Ramos (cell line): ENCODE measurements around the gene APOBEC3G.

Experiments used
- in situ Hi-C: fragments of 300-500 bp; cut with MboI; formaldehyde crosslinking; loops from one replicate; pipeline ENCODE4 v1.14.3; 2022; ENCODE audit warnings: low sequenced_read_pairs; ENCODE audit not compliant: unreplicated experiment

APOBEC3G gene

DNA sequence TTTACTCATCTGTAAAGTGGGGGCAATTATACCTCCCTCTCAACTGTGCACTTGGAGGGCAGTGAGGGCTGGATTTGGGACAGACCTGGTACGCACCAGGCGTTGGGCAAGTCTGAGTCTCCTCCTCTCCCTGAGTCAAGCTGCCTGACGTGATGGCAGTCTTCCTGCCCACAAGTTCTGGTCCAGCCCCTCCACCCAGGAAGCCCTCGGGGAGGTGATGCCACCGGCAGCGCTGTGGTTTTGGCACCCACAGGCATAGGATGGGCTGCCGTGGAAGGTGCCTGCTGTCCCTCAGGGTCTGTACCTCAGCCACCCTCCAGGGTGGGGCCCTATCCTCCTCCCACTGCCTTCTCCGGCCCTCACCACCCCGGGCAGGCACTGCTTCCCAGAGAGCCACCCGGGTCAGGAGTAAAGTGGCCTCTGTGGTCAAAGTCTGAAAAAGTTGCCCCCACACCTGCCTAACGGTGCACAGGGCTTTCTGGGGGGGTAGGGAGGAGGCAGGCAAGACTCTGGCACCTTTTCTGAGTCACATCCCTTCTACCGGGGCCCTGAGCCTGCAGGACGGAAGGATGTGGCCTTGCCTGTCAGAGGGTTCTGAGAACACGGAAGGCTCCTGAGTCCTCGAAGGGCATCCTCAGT is 13.5 kb downstream of the APOBEC3G start:
- in situ Hi-C loops, result no loop called here

DNA sequence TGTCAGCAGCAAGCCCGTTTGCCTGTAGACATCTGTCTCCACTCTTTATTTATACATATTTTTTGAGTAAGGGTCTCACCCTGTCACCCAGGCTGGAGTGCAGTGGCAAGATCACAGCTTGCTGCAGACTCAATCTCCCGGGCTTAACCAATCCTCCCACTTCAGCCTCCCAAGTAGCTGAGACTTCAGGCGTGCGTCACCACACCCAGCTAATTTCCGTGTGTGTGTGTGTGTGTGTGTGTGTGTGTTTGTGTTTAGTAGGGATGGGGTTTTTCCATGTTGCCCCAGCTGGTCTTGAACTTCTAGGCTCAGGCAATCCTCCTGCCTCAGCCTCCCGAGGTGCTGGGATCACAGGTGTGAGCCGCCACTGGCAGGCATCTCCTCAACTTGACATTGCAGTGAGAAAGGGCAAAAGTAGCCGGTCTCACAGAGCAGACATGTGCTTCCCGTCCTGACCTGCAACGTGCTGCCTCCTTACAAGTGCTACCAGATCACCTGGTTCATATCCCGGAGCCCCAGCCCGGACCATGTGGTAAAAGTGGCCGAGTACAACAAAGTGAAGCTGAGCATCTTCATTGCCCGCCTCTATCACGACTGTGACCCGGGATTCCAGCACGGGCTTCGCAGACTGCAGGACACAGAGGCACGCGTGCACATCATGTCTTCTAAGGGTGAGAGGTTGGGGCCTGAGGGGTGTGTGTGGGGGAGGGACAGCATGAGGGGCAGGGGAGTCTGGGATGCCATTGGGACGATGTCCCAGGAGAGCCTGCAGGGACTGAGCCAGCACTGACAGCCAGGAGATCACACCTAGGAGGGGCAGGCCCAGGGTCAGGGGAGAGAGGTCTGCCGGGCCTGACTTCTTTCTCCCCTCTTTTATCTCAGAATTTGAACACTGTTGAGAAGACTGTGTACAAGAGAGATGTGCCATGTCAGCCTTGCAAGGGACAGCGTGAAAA is 14.3 kb downstream of the APOBEC3G start:
- in situ Hi-C loops, result no loop called here

DNA sequence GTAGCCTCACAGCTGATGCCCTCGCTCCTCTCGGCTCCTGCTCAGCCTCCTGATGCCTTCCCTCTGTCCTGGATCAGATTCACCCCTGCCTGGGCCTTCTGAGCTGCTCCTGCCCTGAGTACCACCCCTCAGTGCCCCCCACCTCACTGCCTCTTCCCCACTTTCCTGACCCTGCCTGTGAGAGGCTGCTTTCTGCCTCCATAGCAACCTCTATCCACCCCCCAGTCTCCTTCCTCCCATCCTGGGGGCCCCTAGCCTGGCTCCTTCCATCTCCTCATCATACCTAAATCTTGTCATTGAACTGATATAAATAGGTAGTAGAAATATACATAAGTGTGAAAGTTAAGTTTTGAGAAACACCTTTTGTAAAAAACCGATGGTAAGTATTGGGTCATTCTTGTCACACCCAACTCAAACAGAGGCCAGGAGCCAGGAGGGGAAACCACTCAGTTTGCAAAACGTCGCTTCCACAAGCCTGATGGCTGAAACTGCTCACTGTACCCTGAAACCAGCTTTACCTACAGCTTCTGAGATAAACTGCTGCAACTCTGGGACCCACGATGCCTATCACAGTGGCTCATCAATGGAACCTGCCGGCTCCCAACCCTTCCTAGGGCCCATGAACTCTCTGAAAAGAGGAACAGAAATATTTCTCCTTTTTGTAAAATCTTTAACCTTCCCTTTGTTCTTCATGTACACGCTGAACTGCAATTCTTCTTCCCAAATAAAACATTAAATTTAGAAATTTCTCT is 15.2 kb downstream of the APOBEC3G start:
- in situ Hi-C loops, result no loop called here

DNA sequence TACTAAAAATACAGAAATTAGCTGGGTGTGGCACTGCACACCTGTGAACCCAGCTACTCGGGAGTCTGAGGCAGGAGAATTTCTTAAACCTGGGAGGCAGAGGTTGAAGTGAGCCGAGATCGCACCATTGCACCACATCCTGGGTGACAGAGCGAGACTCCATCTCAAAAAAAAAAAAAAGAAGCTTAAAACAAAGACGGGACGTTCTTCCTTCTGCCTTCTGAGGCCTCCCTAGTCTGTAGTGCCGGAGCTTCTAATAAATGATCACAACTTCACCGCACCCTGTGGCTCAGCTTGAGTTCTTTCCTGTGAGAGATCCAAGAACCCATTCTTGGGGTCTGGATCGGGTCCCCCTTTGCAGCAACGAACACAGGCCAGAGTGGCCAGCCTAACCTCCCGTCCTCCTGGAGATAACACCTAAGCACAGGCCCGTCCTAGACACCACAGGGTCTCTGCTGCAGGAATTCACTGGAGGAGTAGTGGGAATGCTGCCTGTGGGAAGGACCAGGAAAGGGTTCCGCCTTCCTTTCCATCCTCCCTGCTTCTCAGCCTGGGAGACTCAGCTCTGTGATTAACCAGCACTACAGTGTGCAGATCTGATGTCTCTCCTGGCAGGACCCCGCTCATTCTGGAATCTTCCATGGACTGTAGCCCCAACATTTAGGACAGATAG is 17.8 kb downstream of the APOBEC3G start:
- in situ Hi-C loops, result no loop called here

GRCh38 chr22:39095971-39096370 is 18.9 kb downstream of the APOBEC3G start:
- in situ Hi-C loops, result no loop called here

DNA sequence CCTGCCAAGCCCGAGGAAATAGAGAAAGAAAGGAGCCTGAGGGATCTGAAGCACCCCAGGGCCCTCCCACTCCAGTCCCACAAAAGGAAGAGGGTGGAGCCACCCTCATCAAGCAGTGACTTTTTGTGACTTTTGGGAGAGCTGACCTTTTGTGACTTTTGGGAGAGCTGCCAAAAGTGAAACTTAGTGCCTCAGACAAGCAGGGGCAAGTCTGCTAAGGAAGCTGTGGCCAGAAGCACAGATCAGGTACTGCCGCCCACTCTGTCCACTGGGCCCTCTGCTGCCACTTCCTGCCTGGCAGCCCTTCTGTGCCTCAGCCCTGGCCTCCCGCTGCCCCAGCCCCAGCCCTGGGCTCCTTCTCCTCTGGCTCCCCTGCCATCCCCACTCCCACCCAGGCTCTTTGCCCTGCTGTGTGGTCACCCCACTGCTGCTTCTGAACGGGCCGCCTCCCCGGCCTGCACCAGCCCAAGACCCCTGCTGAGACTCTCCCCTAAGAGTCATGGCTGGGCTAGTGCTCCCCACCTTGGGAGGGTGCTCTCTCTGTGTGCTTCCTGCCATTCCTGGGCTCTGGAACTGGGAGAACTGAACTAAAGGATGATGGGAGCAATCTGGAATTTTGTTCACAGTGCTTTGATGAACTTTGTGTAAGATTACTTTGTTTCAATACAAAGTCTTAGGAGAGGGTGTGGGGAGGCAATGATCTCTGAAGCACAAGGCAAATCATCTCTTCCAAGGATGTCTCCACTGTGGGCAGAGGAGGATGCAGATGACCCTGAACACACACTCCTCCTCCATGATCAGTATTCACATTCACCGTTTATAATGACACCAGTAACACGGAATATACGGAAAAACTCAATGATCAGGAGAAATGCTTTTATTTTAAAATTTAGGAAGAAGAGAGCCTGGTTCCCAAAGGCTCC is 20.3 kb downstream of the APOBEC3G start, which contains the start of gene APOBEC3H:
APOBEC3H (plus strand) TSS at position 147 of the 923 bp plus-strand sequence. CDS start 3,035 bp downstream, outside the sequence.
- in situ Hi-C loops, result no loop called here

DNA sequence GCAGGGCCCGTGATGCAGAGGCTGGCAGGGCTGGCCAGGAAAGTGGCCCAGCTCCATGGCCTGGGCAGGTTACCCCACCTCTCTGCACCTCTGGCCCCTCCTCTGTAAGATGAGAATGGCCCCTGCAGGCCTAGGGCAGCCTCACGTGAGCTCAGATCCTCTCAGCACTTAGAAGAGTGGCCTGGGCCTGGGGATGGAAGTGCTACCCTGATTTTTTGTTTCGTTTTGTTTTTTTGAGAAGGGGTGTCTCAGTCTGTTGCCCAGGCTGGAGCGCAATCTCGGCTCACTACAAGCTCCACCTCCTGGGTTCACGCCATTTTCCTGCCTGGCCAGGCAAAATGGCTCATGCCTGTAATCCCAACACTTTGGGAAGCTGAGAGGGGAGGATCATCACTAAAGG is 21.0 kb downstream of the APOBEC3G start:
- in situ Hi-C loops, result no loop called here

DNA sequence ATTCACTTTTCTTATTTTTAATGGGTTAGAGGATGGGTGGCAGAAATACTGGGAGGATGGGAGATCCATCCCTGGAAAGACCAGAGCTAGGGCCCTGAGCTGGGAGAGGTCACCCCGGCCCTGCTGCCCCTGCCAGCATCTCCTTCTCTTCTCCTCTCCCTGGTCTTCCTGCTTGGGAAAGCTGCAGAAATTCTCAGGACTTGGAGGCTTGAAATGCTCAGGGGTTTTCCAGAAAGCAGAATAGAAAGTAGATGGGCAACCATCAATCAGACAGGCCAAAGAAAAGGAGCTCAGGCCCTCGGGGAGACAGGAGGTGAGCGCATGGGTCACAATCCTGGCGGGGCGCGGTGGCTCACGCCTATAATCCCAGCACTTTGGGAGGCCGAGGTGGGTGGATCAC is 21.5 kb downstream of the APOBEC3G start:
- in situ Hi-C loops, result no loop called here

DNA sequence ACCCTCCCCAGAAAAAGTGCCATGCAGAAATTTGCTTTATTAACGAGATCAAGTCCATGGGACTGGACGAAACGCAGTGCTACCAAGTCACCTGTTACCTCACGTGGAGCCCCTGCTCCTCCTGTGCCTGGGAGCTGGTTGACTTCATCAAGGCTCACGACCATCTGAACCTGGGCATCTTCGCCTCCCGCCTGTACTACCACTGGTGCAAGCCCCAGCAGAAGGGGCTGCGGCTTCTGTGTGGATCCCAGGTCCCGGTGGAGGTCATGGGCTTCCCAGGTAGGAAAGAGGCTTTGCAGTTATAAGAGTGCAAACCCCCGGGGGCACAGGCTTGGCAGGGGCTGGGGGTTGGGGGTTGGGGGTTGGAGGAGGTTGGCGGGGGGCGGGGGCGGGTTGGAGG is 24.2 kb downstream of the APOBEC3G start:
- in situ Hi-C loops, result no loop called here

DNA sequence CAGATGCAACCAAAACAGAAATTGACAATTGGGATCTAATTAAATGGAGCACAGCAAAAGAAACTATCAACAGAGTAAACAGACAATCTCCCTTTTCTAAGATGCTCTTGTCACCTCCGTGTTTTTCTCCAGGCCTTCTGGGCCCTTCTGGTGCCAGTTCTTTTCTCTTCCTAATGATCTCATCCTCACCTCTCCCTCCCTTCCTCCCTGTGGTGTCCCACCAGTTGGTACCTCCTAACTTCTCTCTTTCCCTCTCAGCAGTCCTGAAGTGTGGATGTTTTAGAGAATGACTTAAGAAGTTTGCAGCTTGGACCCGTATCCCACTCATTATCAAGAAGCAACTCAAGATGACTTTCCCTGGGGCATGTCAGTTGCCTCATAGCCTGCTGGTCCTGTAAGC is 26.4 kb downstream of the APOBEC3G start:
- in situ Hi-C loops, result no loop called here

DNA sequence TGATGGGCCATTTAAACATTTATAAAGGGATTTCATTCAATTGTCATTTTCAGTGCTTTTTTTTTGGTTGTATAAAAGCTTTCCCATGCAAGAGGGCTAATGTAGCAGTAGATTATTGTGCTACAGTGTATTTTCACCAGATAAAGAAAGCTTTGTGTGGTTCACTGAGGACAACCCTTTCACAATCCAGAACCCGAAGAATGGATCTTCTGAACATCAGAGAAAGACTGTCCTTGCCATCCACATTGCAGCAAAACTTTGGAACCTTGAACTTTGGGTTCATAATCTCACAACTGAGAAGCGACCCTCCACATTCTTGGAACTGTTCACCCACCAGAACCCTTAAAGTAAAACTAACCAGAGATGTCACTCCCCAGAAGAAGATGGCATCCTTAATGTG is 29.3 kb downstream of the APOBEC3G start:
- in situ Hi-C loops, result no loop called here

DNA sequence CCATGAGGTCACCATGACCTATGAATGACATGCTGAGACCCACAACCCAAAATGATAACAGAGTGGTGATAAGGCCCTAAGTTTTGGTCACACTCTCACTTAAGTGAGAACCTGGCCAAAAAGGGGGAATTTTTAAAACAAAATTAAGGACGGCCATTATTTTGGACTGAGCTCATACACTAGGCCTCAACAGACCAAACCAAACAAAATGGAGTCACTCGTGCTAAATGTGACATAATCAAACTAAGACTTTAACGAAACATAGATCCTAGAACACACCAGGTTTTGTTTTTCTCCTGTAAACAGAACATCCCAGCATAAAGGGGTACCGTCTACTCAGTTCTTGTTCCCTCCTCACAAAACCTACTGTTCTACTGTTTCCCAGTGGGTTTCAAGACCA is 31.4 kb downstream of the APOBEC3G start:
- in situ Hi-C loops, result no loop called here

GRCh38 chr22:39109361-39109760 is 32.3 kb downstream of the APOBEC3G start:
- in situ Hi-C loops, result no loop called here

- in situ Hi-C loops, result no loop called here
These were observed 33.8 kb downstream of the APOBEC3G start for GRCh38 chr22:39110631-39111561.

- in situ Hi-C loops, result no loop called here
These were observed 37.0 kb downstream of the APOBEC3G start for GRCh38 chr22:39114112-39114511.

DNA sequence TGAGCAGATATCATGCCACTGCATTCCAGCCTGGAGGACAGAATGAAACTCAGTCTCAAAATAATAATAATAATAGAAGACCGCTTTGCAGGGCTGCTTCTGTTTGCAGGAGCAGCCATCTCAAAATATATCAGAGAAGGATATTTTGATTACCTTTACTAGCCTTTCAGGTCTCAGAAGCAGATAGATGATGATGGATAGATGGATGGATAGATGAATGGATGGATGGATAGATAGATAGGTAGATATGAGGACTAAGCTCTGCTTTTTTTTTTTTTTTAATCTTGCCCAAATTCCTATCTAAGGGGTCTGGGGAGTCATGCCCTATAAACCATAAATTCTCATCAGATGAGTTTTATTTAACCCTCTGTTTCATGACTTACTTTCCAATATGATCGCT is 38.5 kb downstream of the APOBEC3G start:
- in situ Hi-C loops, result loop anchor here (5.0 kb wide), 1 partner anchor 103 kb away; the partner anchor contains the start of gene APOBEC3C

DNA sequence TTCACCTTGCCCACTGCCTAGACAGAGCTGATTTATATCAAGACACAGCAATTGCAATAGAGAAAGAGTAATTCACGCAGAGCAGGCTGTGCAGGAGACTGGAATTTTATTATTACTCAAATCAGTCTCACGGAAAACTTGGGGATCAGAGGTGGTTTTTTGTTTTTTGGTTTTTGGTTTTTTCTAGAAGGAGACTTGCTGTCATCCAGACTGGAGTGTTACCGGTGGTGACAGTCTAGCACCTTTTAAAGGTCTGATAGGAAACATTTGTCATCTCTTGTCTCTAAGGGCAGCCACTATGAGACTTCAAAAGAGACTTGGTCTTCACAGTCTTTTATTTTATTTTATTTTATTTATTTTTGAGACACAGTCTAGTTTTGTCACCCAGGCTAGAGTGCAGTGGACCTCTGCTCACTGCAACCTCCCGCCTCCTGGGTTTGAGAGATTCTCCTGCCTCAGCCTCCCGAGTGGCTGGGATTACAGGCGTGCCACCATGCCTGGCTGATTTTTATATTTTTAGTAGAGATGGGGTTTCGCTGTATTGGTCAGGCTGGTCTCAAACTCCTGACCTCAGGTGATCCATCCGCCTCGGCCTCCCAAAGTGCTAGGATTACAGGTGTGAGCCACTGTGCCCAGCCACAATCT is 39.0 kb downstream of the APOBEC3G start:
- in situ Hi-C loops, result loop anchor here (5.0 kb wide), 1 partner anchor 104 kb away; the partner anchor contains the start of gene APOBEC3C
